SK-N-SH (cell line): ENCODE results near the gene REEP3. TPM values are rescaled to one million over a fixed set of nuclear protein-coding genes. Genes with fewer than 3 reads are reported as not detected.

Source experiments
- CTCF ChIA-PET: fragments of 300-600, 350-600 bp; formaldehyde crosslinking; extraction: SDS; loops from one replicate; lab custom pipeline; 2021; lab: Yijun Ruan, JAX
- POLR2A ChIA-PET: fragments of 350-600 bp; sonication (Branson Sonifier 250); formaldehyde crosslinking; extraction: SDS; loops from one replicate; lab custom pipeline; 2020; ENCODE audit warnings: antibody characterized with exemption, inconsistent platforms; lab: Yijun Ruan, JAX
- DNase-seq: peaks from one replicate; pipeline ENCODE4 v3.0.0; 2012
- H2AFZ ChIP-seq: fragments of 200-600 bp; sonication (generic); 2 replicates; pipeline ENCODE4 v1.8.1; 2016; ENCODE audit warnings: antibody characterized with exemption, mild to moderate bottlenecking, low read depth
- H3F3A ChIP-seq: fragments of 200-600 bp; sonication (generic); replicated peaks from 2 replicates; pipeline ENCODE3; 2016; ENCODE audit warnings: antibody characterized with exemption, mild to moderate bottlenecking; ENCODE audit not compliant: insufficient read depth
- H3K27ac ChIP-seq, 2 experiments: fragments of 200-500 bp in 1 of 2; fragments of 200-600 bp in 1 of 2; sonication (Bioruptor generic) in 1 of 2; sonication (generic), shearing (Covaris generic) in 1 of 2; 2 replicates each; pipeline versions ENCODE4 v1.5.1 to v1.6.1; 2014 to 2016; ENCODE audit warnings: low read depth in 2 of 2, inconsistent platforms in 1 of 2, low read length in 1 of 2, mild to moderate bottlenecking in 1 of 2, mixed read lengths in 1 of 2
- H3K27me3 ChIP-seq: fragments of 200-600 bp; sonication (generic), shearing (Covaris generic); 2 replicates; pipeline ENCODE4 v1.6.1; 2016; ENCODE audit warnings: mixed run types; ENCODE audit not compliant: insufficient read depth
- H3K36me3 ChIP-seq, 2 experiments: fragments of 200-500 bp in 1 of 2; fragments of 200-600 bp in 1 of 2; sonication (Bioruptor generic) in 1 of 2; sonication (generic) in 1 of 2; replicated peaks in 1 of 2; 2 replicates each; pipeline versions ENCODE3 to v1.5.1; 2014 to 2016; ENCODE audit warnings: low read length in 1 of 2, mild to moderate bottlenecking in 1 of 2; ENCODE audit not compliant: insufficient read depth in 2 of 2, control insufficient read depth in 1 of 2
- H3K4me1 ChIP-seq, 2 experiments: fragments of 200-500 bp in 1 of 2; fragments of 200-600 bp in 1 of 2; sonication (Bioruptor generic) in 1 of 2; sonication (generic), shearing (Covaris generic) in 1 of 2; 2 replicates each; pipeline versions ENCODE4 v1.5.1 to v1.6.1; 2014 to 2016; ENCODE audit warnings: low read depth in 1 of 2, low read length in 1 of 2, mixed run types in 1 of 2; ENCODE audit not compliant: insufficient read depth in 2 of 2, control insufficient read depth in 1 of 2
- H3K4me2 ChIP-seq: fragments of 200-600 bp; sonication (generic), shearing (Covaris generic); 2 replicates; pipeline ENCODE4 v1.6.1; 2017; ENCODE audit warnings: mixed run types
- H3K4me3 ChIP-seq, 2 experiments: fragments of 200-500 bp in 1 of 2; fragments of 200-600 bp in 1 of 2; sonication (Bioruptor generic) in 1 of 2; sonication (generic), shearing (Covaris generic) in 1 of 2; 2 replicates each; pipeline versions ENCODE4 v1.5.1 to v1.8.1; 2014 to 2016; ENCODE audit warnings: low read depth in 2 of 2, inconsistent platforms in 1 of 2, low read length in 1 of 2, mild to moderate bottlenecking in 1 of 2, mixed read lengths in 1 of 2, moderate library complexity in 1 of 2
- H3K79me2 ChIP-seq: fragments of 200-600 bp; sonication (generic); 2 replicates; pipeline ENCODE4 v1.8.1; 2017; ENCODE audit warnings: mild to moderate bottlenecking; ENCODE audit not compliant: insufficient read depth
- H3K9ac ChIP-seq: fragments of 200-600 bp; sonication (generic); 2 replicates; pipeline ENCODE4 v1.6.1; 2017; ENCODE audit warnings: mixed run types
- H3K9me2 ChIP-seq: fragments of 200-600 bp; sonication (generic); 2 replicates; pipeline ENCODE4 v1.6.1; 2017; ENCODE audit warnings: mixed run types
- H3K9me3 ChIP-seq: fragments of 200-600 bp; sonication (generic); 2 replicates; pipeline ENCODE4 v1.6.1; 2017; ENCODE audit warnings: mixed run types, mild to moderate bottlenecking, moderate library complexity
- H4K20me1 ChIP-seq: fragments of 200-600 bp; sonication (generic); 2 replicates; pipeline ENCODE4 v1.6.1; 2017; ENCODE audit warnings: mild to moderate bottlenecking, mixed run types; ENCODE audit not compliant: insufficient read depth
- CTCF ChIP-seq: fragments of 200-600 bp; sonication (generic); IDR thresholded peaks from 2 replicates; pipeline ENCODE4 v1.6.1; 2017; ENCODE audit warnings: antibody characterized with exemption, mild to moderate bottlenecking, moderate library complexity
- EP300 ChIP-seq, 2 experiments: IDR thresholded peaks; 2 replicates each; pipeline versions ENCODE4 v1.4.0 to v1.6.1; 2012; ENCODE audit warnings: borderline replicate concordance in 1 of 2, low read depth in 1 of 2, low read length in 1 of 2
- GATA2 ChIP-seq: sonication (generic); formaldehyde crosslinking; IDR thresholded peaks from 2 replicates; pipeline ENCODE4 v1.5.0; 2020; ENCODE audit warnings: mild to moderate bottlenecking, missing genetic modification reagents
- IRF3 ChIP-seq: fragments of 150-350 bp; IDR thresholded peaks from 2 replicates; pipeline ENCODE4 v1.6.1; 2016; ENCODE audit warnings: mild to moderate bottlenecking, low read depth, low read length
- RAD21 ChIP-seq: IDR thresholded peaks from 2 replicates; pipeline ENCODE4 v1.6.1; 2012; ENCODE audit warnings: mild to moderate bottlenecking, low read length
- SMC3 ChIP-seq: IDR thresholded peaks from 2 replicates; pipeline ENCODE4 v1.6.1; 2012; ENCODE audit warnings: low read depth, low read length, improper control_type of control experiment
- TAF1 ChIP-seq: IDR thresholded peaks from 2 replicates; pipeline ENCODE4 v1.6.1; 2012; ENCODE audit warnings: low read depth, mild to moderate bottlenecking, low read length, moderate library complexity, borderline replicate concordance
- USF2 ChIP-seq: fragments of 150-350 bp; IDR thresholded peaks from 2 replicates; pipeline ENCODE4 v1.6.1; 2017; ENCODE audit warnings: antibody characterized with exemption, low read length, low read depth, borderline replicate concordance
- WGBS: methylation state at CpG from one replicate; pipeline ENCODE4 v1.1.6; 2017; ENCODE audit warnings: low lambda C conversion rate; 5-methylcytosine and 5-hydroxymethylcytosine counted together
- polyA plus RNA-seq, 3 experiments: library from polyadenylated mRNA; depleted of rRNA; stranded (reverse); fragments of >200 nt; gene quantifications; 2 replicates each; pipeline ENCODE4 v1.2.3, GENCODE V29; 2012

Gene REEP3
- polyA plus RNA-seq, 1 of the 3 experiments (the other 2 are of a cell fraction), result 7.6 TPM

- Histone ChIP-seq H3K79me2 (no peaks in the 10 kb centered on the region), H4K20me1 (no peaks in the 10 kb centered on the region), H3F3A (peaks cover 21% of the 10 kb centered on the region), H3K36me3 (no peaks in the 10 kb centered on the region), H3K9me2 (no peaks in the 10 kb centered on the region), H3K9ac (no peak overlapping the region), H3K9me3 (no peaks in the 10 kb centered on the region), H3K27ac (no peak overlapping the region; a peak in 1 of 4 replicates), H3K4me3 (no peak overlapping the region), H3K4me2 (no peak overlapping the region), H3K4me1 (peaks cover 9% of the 10 kb centered on the region in 2 experiments; a peak in 3 of 4 replicates), H2AFZ (no peak overlapping the region), H3K27me3 (no peaks in the 10 kb centered on the region)
- peak; percentile 46 for DNase-seq
- POLR2A ChIA-PET, result interaction anchor here (0.6 kb wide), 1 partner anchor 78 kb away, joined by 3 read pairs; no protein-coding TSS in a partner anchor
- 82% methylated on average over 5 of the region's 5 CpGs for WGBS
- CTCF ChIA-PET, result interaction anchor here (0.5 to 8.6 kb wide), 14 partner anchors 18 to 471 kb away, joined by 3 to 213 read pairs (median 4); no protein-coding TSS in a partner anchor
- no peak for TF ChIP-seq USF2
- peak; percentile 62 for TF ChIP-seq CTCF
- TF ChIP-seq RAD21, result peak; percentile 71
- peak; percentile 71 for TF ChIP-seq SMC3
Measured at GRCh38 chr10:63633677-63634487, 112.7 kb downstream of the REEP3 start.

GRCh38 chr10:63634488-63635065 is 113.4 kb downstream of the REEP3 start:
- Histone ChIP-seq H3K9me3 (no peaks in the 10 kb centered on the region), H3K4me2 (no peak overlapping the region), H4K20me1 (no peaks in the 10 kb centered on the region), H3F3A (peaks cover 17% of the 10 kb centered on the region), H3K36me3 (no peaks in the 10 kb centered on the region), H3K4me3 (no peak overlapping the region), H3K27me3 (no peaks in the 10 kb centered on the region), H3K27ac (no peak overlapping the region), H3K9ac (no peak overlapping the region), H2AFZ (no peak overlapping the region), H3K9me2 (no peaks in the 10 kb centered on the region), H3K4me1 (peaks cover 8 to 9% of the 10 kb centered on the region in 2 experiments; a peak in 3 of 4 replicates), H3K79me2 (no peaks in the 10 kb centered on the region)
- CTCF ChIA-PET, result interaction anchor here (1.0 to 8.6 kb wide), 8 partner anchors 25 to 471 kb away, joined by 3 to 213 read pairs (median 8); no protein-coding TSS in a partner anchor
- whole genome bisulfite sequencing, result 87% methylated on average over 6 of the region's 6 CpGs
- POLR2A ChIA-PET, result no interaction called here
- no peak for DNase-seq
- TF ChIP-seq EP300 (IDR thresholded peaks at IDR 0.05; ENCODE audit: borderline replicate concordance in 1 of 2, low read depth in 1 of 2, low read length in 1 of 2), result no peak
- no peak for TF ChIP-seq GATA2 (CRISPR knock-in tag)
- TF ChIP-seq IRF3, result no peak
- TF ChIP-seq TAF1, result no peak
